Measurements from ENCODE around the gene SYT13.
"Not testable (repeated sequence)": the region's sequence is repeated elsewhere in the genome, so short reads cannot be mapped to it uniquely, and the experiment has no call there.

Gene SYT13

GRCh38 chr11:45274206-45274605 lies 11.9 kb downstream of the SYT13 start:
- no peak for DNase-seq (ENCODE audit: low read depth)

DNA sequence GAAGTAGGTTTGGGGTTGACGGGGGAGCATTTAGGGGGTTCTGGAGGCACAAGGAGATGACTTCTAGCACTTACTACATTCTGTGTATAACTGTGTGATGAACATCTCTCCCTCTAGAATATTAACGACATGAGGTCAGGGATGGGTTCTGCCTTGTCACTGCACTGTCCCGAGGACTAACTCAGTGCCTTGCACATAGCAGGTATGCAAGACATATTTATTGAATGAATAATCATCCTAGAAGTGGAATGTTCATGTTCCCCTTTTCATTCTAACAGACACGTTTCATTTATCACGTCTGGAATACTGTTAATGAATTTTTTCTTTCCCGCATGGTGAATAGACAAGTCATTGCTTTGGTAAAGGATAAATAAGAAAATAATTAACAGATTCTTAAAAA lies 12.6 kb downstream of the SYT13 start:
- no peak for DNase-seq (ENCODE audit: low read depth)

DNA sequence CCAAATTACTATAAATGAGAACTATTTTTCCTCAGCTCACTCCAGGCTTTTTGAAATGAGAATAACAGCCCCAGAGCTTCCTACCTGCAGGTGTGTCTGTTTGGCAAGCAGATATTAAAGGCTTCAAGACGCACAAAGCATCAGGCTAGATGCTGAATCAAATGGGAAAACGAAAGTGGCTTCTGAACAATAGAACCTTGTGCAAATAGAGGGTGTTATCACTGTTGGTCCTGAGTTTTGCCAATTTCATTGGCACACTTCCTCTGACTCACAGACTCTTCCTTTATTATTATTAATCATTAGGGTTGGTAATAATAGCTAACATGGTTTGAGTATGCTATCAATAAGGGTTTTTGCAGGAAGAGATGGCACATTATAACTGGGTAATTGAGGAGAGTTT lies 13.4 kb downstream of the SYT13 start:
- DNase-seq (ENCODE audit: low read depth) = no peak

GRCh38 chr11:45270946-45271716 lies 15.0 kb downstream of the SYT13 start:
- DNase-seq (ENCODE audit: low read depth) = no peak

- DNase-seq (ENCODE audit: low read depth) = no peak
These were observed 16.5 kb downstream of the SYT13 start for GRCh38 chr11:45269678-45270077.

DNA sequence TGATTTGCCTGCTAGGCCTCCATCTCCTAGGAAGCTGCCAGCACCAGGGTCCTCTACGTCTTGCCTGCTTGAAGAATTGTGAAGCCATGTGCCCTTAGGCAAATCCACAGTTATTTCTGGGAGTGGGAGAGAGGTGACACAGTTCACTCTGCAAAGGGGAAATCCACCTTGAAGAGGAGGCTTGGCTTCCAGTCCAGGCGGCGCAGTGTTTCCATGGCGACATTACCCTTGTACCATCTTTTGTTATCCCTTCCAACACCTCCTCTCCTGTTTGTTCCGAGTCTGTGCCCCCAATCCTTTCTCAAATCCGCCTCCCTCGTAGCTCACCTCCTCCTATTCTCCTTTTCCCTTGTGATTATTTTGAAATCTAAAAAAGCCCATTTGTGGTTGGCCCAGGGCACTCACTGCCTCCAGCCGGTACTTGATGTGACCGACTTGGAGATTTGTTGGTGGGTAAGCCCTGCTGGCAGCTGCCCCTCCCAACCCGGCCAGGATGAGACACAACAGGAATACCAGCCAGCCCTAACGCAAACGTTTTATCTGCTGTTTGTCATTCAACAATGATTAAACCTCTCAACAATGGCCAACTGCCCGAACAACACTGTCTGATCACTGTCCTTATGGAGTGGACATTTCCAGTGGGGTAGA lies 18.4 kb downstream of the SYT13 start:
- no peak for DNase-seq (ENCODE audit: low read depth)

DNA sequence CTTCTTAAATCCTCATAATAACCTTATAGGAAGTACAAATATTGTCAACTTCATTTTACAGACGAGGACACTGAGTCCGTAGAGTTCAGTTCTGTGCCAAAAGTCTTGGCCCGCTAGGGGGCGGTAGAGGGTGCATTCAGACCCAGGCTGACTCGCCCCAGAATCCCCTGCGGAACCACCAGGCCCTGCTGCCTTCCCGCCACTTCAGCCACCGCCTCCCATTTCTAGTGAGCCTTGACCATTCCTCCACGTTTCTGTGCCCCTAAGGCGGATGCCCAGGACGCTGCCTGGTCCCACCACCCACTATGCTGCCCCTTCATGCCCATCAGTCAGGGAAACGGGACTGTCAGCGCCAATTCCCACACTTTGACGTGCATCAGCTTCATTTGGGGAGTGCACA lies 19.1 kb downstream of the SYT13 start:
- no peak for DNase-seq (ENCODE audit: low read depth)

- no peak for DNase-seq (ENCODE audit: low read depth)
These were observed 19.5 kb downstream of the SYT13 start for GRCh38 chr11:45266676-45267020.

DNA sequence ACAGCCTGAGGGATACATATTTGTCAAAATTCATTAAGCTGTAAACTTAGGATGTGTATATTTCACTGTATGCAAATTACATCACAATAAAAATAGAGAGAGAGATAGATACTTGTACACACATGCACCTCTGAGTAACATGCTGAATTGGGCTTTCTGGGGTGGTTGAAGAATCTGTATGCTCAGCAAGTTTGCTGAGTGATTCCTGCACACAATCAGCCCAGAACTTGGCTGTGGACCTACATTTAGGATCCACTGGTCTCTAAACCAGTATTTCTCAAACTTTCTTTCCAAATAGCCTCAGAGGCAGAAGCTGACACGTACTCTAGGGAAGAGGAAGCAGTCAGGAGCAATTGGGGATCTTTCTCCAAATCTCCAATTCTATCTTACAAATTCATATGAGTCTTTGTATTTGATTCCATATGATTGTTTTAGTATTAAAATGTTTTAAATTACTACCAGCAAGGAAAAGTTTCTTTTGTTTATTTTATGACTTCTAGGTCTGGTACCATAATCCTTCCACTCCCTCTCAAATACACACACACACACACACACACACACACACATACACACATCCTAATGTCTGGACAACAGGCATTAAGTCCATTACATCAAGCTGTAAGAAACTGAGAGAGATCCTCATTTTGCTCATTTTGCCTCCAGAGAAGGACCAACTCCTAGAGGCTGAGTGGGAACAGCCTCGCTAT lies 20.0 kb downstream of the SYT13 start:
- DNase-seq (ENCODE audit: low read depth) = no peak

GRCh38 chr11:45264839-45265515 lies 21.2 kb downstream of the SYT13 start:
- no peak for DNase-seq (ENCODE audit: low read depth)

- no peak for DNase-seq (ENCODE audit: low read depth)
These were observed 22.4 kb downstream of the SYT13 start for GRCh38 chr11:45263773-45264172.

DNA sequence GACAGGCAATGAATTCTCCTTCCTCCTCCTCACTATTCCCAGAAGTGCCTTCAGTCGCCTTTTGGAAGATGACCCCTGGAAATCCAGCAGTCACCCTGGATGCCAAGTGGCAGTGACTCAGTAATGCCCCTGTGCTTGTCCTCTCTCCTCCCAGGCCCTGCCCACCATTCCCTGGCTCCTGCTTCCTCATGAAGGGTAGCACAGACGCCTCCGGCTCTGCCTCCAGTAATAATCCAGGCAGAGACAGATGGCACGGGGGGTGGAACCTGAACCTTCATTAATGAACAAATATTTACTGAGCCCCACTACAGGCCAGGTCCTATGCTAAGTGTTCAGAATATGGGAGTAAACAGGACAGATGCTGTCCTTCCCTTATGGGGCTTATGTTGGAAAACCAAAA lies 23.2 kb downstream of the SYT13 start:
- no peak for DNase-seq (ENCODE audit: low read depth)

- DNase-seq (ENCODE audit: low read depth) = no peak
These were observed 26.1 kb downstream of the SYT13 start for GRCh38 chr11:45260071-45260470.

GRCh38 chr11:45259592-45259991 lies 26.5 kb downstream of the SYT13 start:
- DNase-seq (ENCODE audit: low read depth) = no peak

- no peak for DNase-seq (ENCODE audit: low read depth)
These were observed 27.1 kb downstream of the SYT13 start for GRCh38 chr11:45258982-45259530.

DNA sequence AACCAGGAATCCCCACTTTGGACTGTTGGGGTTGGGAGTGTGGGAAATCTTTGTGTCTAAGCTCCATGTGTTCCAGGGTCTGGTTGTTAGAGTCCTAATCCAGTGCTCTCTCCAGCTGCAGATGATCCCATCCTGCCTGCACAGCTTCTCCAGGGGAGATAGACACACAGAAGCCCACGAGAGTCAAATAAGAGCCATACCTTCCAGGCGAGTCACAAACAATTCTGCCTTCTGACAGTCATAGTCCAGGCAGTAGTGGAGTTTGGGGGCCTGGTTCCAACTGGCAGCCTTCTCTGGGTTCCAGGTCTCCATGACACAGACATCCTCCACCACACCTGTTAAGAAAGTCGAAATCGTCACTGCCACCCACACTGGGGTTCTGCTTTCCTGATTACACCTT lies 32.1 kb downstream of the SYT13 start:
- DNase-seq (ENCODE audit: low read depth) = no peak

GRCh38 chr11:45253640-45254039 lies 32.5 kb downstream of the SYT13 start:
- no peak for DNase-seq (ENCODE audit: low read depth)

DNA sequence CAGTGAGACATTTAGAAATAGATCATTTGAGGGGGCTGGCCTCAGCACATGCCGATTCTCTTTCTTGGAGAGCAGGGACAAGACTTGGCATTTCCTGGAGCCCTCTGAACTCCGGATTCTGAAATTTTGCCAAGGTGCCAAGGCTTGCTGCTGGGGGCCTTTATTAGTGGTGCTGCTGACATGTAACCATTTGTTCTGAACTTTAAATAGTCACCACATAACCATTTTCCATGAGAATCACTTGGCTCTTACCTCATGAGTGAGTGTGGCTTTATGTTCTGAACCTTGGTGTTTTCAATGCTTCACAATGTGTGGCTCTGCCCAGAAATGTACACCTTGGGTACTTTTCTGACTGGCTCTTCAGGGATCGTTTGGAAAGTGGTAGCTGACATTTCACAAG lies 33.3 kb downstream of the SYT13 start:
- no peak for DNase-seq (ENCODE audit: low read depth)

GRCh38 chr11:45252134-45252856 lies 33.8 kb downstream of the SYT13 start:
- DNase-seq (ENCODE audit: low read depth) = peak; percentile 8

- DNase-seq (ENCODE audit: low read depth) = no peak
These were observed 36.0 kb downstream of the SYT13 start for GRCh38 chr11:45250035-45250718.

- not testable (repeated sequence) for DNase-seq (ENCODE audit: low read depth)
These were observed 36.8 kb downstream of the SYT13 start for GRCh38 chr11:45249372-45249771.

All from T follicular helper cell (primary cell).